GM10266 (cell line): ENCODE results near the gene RPL41.

Source experiments
- DNase-seq: peaks from one replicate; pipeline ENCODE4 v3.0.0; 2012; ENCODE audit errors: extremely low spot score
- TF ChIP-seq, protein P1 (sequence below): IDR thresholded peaks from 2 replicates; pipeline ENCODE4 v1.5.1; 2012; ENCODE audit warnings: mild to moderate bottlenecking, low read depth; ENCODE audit not compliant: control insufficient read depth, insufficient read depth; ENCODE audit errors: missing control alignments

Gene RPL41

DNA sequence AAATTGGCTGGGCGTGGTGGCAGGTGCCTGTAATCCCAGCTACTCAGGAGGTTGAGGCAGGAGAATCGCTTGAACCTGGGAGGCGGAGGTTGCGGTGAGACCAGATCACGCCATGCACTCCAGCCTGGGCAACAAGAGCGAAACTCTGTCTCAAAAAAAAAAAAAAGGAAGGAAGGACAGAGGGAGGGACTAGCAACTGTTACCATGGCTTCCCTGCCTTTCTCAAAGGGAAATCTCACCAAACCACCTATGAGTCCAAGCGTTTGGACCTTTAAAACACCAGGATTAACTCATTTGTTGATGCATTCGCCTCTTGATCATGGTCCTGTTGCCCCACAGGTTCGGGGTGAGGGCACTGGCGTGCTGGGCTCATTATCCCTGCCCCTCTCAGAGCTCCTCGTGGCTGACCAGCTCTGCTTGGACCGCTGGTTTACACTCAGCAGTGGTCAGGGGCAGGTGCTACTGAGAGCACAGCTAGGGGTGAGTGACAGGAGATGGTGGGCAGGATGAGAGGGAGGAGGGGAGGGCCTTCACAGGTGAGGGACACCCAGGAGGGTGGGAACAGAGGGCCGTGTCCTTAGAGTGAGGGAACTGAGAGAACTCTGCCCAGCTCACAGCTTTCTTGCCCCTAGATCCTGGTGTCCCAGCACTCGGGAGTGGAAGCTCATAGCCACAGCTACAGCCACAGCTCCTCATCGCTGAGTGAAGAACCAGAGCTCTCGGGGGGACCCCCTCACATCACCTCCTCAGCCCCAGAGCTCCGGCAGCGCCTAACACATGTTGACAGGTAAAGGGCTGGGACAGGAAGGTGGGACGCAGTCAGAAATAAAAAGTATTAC, 25.7 kb downstream of the RPL41 start:
- TF ChIP-seq, protein P1, sequence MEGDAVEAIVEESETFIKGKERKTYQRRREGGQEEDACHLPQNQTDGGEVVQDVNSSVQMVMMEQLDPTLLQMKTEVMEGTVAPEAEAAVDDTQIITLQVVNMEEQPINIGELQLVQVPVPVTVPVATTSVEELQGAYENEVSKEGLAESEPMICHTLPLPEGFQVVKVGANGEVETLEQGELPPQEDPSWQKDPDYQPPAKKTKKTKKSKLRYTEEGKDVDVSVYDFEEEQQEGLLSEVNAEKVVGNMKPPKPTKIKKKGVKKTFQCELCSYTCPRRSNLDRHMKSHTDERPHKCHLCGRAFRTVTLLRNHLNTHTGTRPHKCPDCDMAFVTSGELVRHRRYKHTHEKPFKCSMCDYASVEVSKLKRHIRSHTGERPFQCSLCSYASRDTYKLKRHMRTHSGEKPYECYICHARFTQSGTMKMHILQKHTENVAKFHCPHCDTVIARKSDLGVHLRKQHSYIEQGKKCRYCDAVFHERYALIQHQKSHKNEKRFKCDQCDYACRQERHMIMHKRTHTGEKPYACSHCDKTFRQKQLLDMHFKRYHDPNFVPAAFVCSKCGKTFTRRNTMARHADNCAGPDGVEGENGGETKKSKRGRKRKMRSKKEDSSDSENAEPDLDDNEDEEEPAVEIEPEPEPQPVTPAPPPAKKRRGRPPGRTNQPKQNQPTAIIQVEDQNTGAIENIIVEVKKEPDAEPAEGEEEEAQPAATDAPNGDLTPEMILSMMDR: no peak
- no peak for DNase-seq

GRCh38 chr12:56143217-56143616, 26.8 kb downstream of the RPL41 start:
- TF ChIP-seq, protein P1: no peak
- no peak for DNase-seq

GRCh38 chr12:56143870-56144269, 27.4 kb downstream of the RPL41 start:
- DNase-seq: no peak
- TF ChIP-seq, protein P1: no peak

DNA sequence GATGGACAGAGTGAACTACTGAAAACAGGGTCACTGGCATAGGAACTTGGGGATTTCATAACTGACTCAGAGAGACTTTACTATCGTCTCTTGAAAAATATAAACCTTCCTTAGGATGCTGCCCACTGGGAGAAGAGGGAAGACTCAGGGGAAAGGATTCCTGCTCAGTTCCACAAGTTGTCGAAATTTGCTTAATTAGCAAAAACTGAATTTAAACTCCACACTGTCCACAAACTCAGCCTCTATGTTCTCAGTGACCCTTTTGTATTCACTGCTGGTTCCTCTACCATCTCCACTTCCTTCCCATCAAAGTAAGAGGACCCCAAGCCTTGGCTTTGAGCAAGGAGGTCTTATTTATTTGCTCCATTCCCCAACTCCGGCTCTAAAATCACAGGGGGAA, 28.8 kb downstream of the RPL41 start:
- TF ChIP-seq, protein P1: no peak
- DNase-seq: no peak

GRCh38 chr12:56146492-56147460, 30.3 kb downstream of the RPL41 start:
- DNase-seq: no peak
- TF ChIP-seq, protein P1: no peak

- TF ChIP-seq, protein P1: no peak
- DNase-seq: no peak
Observed at GRCh38 chr12:56150563-56150962, 34.1 kb downstream of the RPL41 start.
